CD8-positive, alpha-beta memory T cell (primary cell): Measurements from ENCODE around the gene SDF2. TPM values are rescaled to one million over a fixed set of nuclear protein-coding genes. Genes with fewer than 3 reads are reported as not detected.
A peak's percentile ranks its signal among the peaks of the same experiment; 100 is the strongest.

Source experiments
- CTCF ChIA-PET: fragments of 350-600 bp; sonication (Branson Sonifier 250); formaldehyde crosslinking; loops from one replicate; lab custom pipeline; 2021; ENCODE audit warnings: antibody characterized with exemption; lab: Charles Lee
- POLR2A ChIA-PET: fragments of 350-600 bp; sonication (Branson Sonifier 250); formaldehyde crosslinking; loops from one replicate; lab custom pipeline; 2021; ENCODE audit warnings: antibody characterized with exemption; lab: Charles Lee
- DNase-seq, 5 donors: peaks; one replicate each; pipeline versions ENCODE4 v3.0.0 to v3.0.0-alpha.2; 2020 to 2022; ENCODE audit warnings: mixed read lengths in 1 of 5
- H3K27ac ChIP-seq: one replicate; pipeline ENCODE4 v1.7.0; 2013; ENCODE audit warnings: low read depth, mild to moderate bottlenecking, low read length, moderate library complexity
- H3K27me3 ChIP-seq: 2 replicates; pipeline ENCODE4 v1.7.0; 2013; ENCODE audit warnings: low read length, mild to moderate bottlenecking; ENCODE audit not compliant: insufficient read depth, poor library complexity, severe bottlenecking
- H3K36me3 ChIP-seq: 2 replicates; pipeline ENCODE4 v1.7.0; 2013; ENCODE audit warnings: mild to moderate bottlenecking, low read length, moderate library complexity; ENCODE audit not compliant: insufficient read depth
- H3K4me1 ChIP-seq: 2 replicates; pipeline ENCODE4 v1.7.0; 2013; ENCODE audit warnings: mild to moderate bottlenecking, low read length, moderate library complexity; ENCODE audit not compliant: insufficient read depth
- H3K4me3 ChIP-seq: 2 replicates; pipeline ENCODE4 v1.7.0; 2013; ENCODE audit warnings: mild to moderate bottlenecking, low read length
- H3K9me3 ChIP-seq: 2 replicates; pipeline ENCODE4 v1.7.0; 2013; ENCODE audit warnings: mild to moderate bottlenecking, low read length
- H3K27ac Mint-ChIP-seq, 8 donors: one replicate each; pipeline ENCODE4 v1.8.0; 2020 to 2021; ENCODE audit warnings: mixed read lengths in 8 of 8, mild to moderate bottlenecking in 6 of 8, inconsistent platforms in 3 of 8, moderate library complexity in 3 of 8
- H3K27me3 Mint-ChIP-seq, 2 donors: one replicate each; pipeline ENCODE4 v1.8.0; 2020 to 2021; ENCODE audit warnings: mixed read lengths in 2 of 2, mild to moderate bottlenecking in 1 of 2, moderate library complexity in 1 of 2
- H3K36me3 Mint-ChIP-seq, 3 donors: one replicate each; pipeline ENCODE4 v1.8.0; 2020 to 2021; ENCODE audit warnings: mixed read lengths in 3 of 3, inconsistent platforms in 1 of 3, mild to moderate bottlenecking in 1 of 3
- H3K4me1 Mint-ChIP-seq, 3 donors: one replicate each; pipeline ENCODE4 v1.8.0; 2020 to 2021; ENCODE audit warnings: mixed read lengths in 3 of 3, inconsistent platforms in 1 of 3, mild to moderate bottlenecking in 1 of 3
- H3K4me3 Mint-ChIP-seq, 7 donors: one replicate each; pipeline ENCODE4 v1.8.0; 2020 to 2021; ENCODE audit warnings: mixed read lengths in 7 of 7, mild to moderate bottlenecking in 6 of 7, moderate library complexity in 4 of 7, inconsistent platforms in 2 of 7
- H3K9me3 Mint-ChIP-seq, 5 donors: one replicate each; pipeline ENCODE4 v1.8.0; 2020 to 2022; ENCODE audit warnings: mixed read lengths in 5 of 5, mild to moderate bottlenecking in 3 of 5, moderate library complexity in 2 of 5, inconsistent platforms in 1 of 5
- polyA plus RNA-seq: library from polyadenylated mRNA; unstranded; fragments of 300-500 nt; fragmentation: Illumina TruSeq; gene quantifications from one replicate; pipeline ENCODE4 v1.2.3, GENCODE V29; 2021
- total RNA-seq, 2 experiments: library from RNA; stranded (reverse); gene quantifications; one replicate each; pipeline ENCODE4 v1.2.3, GENCODE V29; 2021

SDF2 gene
- total and polyA plus RNA-seq, 3 experiments from 2014 or later: 51.4 to 94.9 (median 55.1) TPM

DNA sequence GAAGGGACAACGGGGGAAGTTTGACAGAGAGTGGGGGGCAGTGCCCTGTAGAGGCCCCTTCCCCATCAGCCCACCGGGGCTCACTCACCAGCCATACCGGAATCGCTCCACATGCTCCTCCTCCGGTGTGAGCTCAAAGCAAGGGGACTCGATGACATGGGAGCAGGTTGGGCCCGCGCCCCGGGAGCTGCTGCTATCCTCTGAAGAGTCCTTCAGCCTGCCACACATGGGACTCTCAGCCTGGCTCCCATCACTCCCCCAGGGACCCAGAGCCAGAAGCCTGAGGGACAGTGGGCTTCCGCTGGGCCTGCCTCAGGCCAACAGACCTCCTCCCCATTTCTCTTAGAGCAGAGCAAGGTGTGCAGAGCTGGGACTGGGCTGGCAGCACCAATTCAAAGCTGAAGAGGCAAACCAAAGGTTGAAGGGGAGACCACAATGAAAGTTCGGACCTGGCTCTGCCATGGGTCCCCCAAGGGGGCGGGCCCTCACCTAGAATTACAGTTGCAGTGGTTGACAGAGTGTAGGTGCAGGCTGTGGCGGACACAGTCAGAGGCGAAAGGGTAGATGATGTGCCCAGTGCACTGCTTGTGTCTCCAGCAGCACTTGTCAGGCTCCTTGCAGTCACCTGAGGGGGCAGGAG, 42.6 kb upstream of the SDF2 start:
- DNase-seq: no peak
- ChIA-PET CTCF (interaction anchor here (1.0 kb wide), 1 partner anchor 56 kb away, joined by 3 read pairs; no protein-coding TSS in a partner anchor), POLR2A (interaction anchor here (0.5 kb wide), 1 partner anchor 11 kb away, joined by 3 read pairs; no protein-coding TSS in a partner anchor)
- H3K27ac Mint-ChIP-seq: peak overlapping the region in 1 of 8 donors; percentile 90
- peaks cover 3 to 6% (median 4%) of the 10 kb centered on the region in 3 donors for H3K4me1 Mint-ChIP-seq
- H3K27me3 Mint-ChIP-seq: no peaks in the 10 kb centered on the region
- no peak overlapping the region for H3K4me3 ChIP-seq
- no peaks in the 10 kb centered on the region for H3K27me3 ChIP-seq
- peaks cover 38% of the 10 kb centered on the region for H3K36me3 ChIP-seq
- no peaks in the 10 kb centered on the region for H3K9me3 ChIP-seq
- peaks cover 0 to 2% (median 0%) of the 10 kb centered on the region in 5 donors for H3K9me3 Mint-ChIP-seq
- no peak overlapping the region for H3K4me3 Mint-ChIP-seq
- peaks cover 0 to 58% (median 8%) of the 10 kb centered on the region in 3 donors for H3K36me3 Mint-ChIP-seq
- H3K27ac ChIP-seq: no peak overlapping the region
- no peaks in the 10 kb centered on the region for H3K4me1 ChIP-seq

- POLR2A ChIA-PET: no interaction called here
- no peaks in the 10 kb centered on the region for H3K27me3 ChIP-seq
- H3K27ac ChIP-seq: no peak overlapping the region
- H3K9me3 ChIP-seq: no peaks in the 10 kb centered on the region
- H3K4me3 ChIP-seq: no peak overlapping the region
- Mint-ChIP-seq H3K27ac (peak overlapping the region in 4 of 8 donors; percentile 14 to 90 (median 50)), H3K4me3 (no peak overlapping the region), H3K9me3 (peaks cover 0 to 2% (median 0%) of the 10 kb centered on the region in 5 donors), H3K36me3 (peaks cover 0 to 64% (median 8%) of the 10 kb centered on the region in 3 donors), H3K4me1 (peaks cover 3 to 6% (median 4%) of the 10 kb centered on the region in 3 donors), H3K27me3 (no peaks in the 10 kb centered on the region)
- H3K36me3 ChIP-seq: peaks cover 44% of the 10 kb centered on the region
- CTCF ChIA-PET: interaction anchor here (2.4 kb wide), 1 partner anchor 8 kb away, joined by 7 read pairs; the partner anchor contains the start of gene PROCA1
- no peaks in the 10 kb centered on the region for H3K4me1 ChIP-seq
- no peak for DNase-seq
Observed at GRCh38 chr17:28703552-28704218, 42.0 kb upstream of the SDF2 start.

DNA sequence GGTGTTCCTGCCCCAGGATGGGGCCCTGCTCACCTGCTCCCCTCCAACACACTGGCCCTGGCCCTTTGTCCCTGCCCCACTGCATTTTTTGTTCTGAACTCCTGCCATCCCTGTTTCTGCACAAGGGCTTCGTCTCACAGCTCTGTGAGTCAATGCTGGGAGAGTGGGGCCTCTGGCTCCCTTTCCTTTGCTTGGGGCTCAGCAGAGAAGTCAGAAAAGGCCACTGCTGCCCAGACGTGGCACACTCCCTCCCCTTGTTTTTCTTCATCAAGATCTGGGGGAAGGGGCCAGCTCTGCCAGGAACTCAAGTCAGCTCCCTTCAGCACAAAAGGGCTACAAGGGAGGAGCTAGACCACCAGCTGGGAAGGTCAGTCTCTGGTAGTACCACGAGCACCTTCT, 41.0 kb upstream of the SDF2 start:
- Mint-ChIP-seq H3K4me1 (peaks cover 3 to 6% (median 4%) of the 10 kb centered on the region in 3 donors), H3K9me3 (peaks cover 0 to 2% (median 0%) of the 10 kb centered on the region in 5 donors), H3K27me3 (no peaks in the 10 kb centered on the region), H3K27ac (peak overlapping the region in 1 of 8 donors; percentile 17), H3K4me3 (no peak overlapping the region), H3K36me3 (peaks cover 0 to 73% (median 11%) of the 10 kb centered on the region in 3 donors)
- H3K4me1 ChIP-seq: no peaks in the 10 kb centered on the region
- ChIA-PET CTCF (interaction anchor here (1.6 to 2.4 kb wide), 2 partner anchors 9 to 10 kb away, joined by 3 to 7 read pairs; partner anchors contain the start of gene PROCA1), POLR2A (no interaction called here)
- no peak overlapping the region for H3K27ac ChIP-seq
- DNase-seq: no peak
- no peak overlapping the region for H3K4me3 ChIP-seq
- H3K36me3 ChIP-seq: peaks cover 54% of the 10 kb centered on the region
- no peaks in the 10 kb centered on the region for H3K9me3 ChIP-seq
- no peaks in the 10 kb centered on the region for H3K27me3 ChIP-seq

GRCh38 chr17:28702026-28702751, 40.5 kb upstream of the SDF2 start:
- no peak overlapping the region for H3K4me3 ChIP-seq
- ChIA-PET POLR2A (no interaction called here), CTCF (interaction anchor here (1.6 to 2.4 kb wide), 2 partner anchors 9 kb away, joined by 3 to 7 read pairs; partner anchors contain the start of gene PROCA1)
- Mint-ChIP-seq H3K36me3 (peaks cover 0 to 79% (median 14%) of the 10 kb centered on the region in 3 donors), H3K27ac (peak overlapping the region in 5 of 8 donors; percentile 17 to 89 (median 47)), H3K4me3 (no peak overlapping the region), H3K27me3 (no peaks in the 10 kb centered on the region), H3K9me3 (peaks cover 0 to 2% (median 0%) of the 10 kb centered on the region in 5 donors), H3K4me1 (peaks cover 0 to 1% (median 1%) of the 10 kb centered on the region in 3 donors)
- H3K27ac ChIP-seq: no peak overlapping the region
- DNase-seq: no peak
- H3K27me3 ChIP-seq: no peaks in the 10 kb centered on the region
- no peaks in the 10 kb centered on the region for H3K4me1 ChIP-seq
- no peaks in the 10 kb centered on the region for H3K9me3 ChIP-seq
- H3K36me3 ChIP-seq: peaks cover 59% of the 10 kb centered on the region

- Mint-ChIP-seq H3K36me3 (peaks cover 0 to 90% (median 14%) of the 10 kb centered on the region in 3 donors), H3K27ac (peak overlapping the region in 1 of 8 donors; percentile 89), H3K4me3 (no peak overlapping the region), H3K9me3 (peaks cover 0 to 2% (median 0%) of the 10 kb centered on the region in 5 donors), H3K27me3 (no peaks in the 10 kb centered on the region), H3K4me1 (no peaks in the 10 kb centered on the region)
- POLR2A ChIA-PET: interaction anchor here (0.5 kb wide), 1 partner anchor 10 kb away, joined by 4 read pairs; the partner anchor contains the start of gene PROCA1
- no peak for DNase-seq
- Histone ChIP-seq H3K4me1 (no peaks in the 10 kb centered on the region), H3K27me3 (no peaks in the 10 kb centered on the region), H3K27ac (no peak overlapping the region), H3K4me3 (no peak overlapping the region), H3K9me3 (no peaks in the 10 kb centered on the region), H3K36me3 (peaks cover 68% of the 10 kb centered on the region)
- CTCF ChIA-PET: interaction anchor here (0.9 kb wide), 1 partner anchor 26 kb away, joined by 3 read pairs; no protein-coding TSS in a partner anchor
Observed at GRCh38 chr17:28700830-28701492, 39.3 kb upstream of the SDF2 start.

GRCh38 chr17:28700278-28700677, 38.6 kb upstream of the SDF2 start:
- H3K4me3 ChIP-seq: no peak overlapping the region
- Mint-ChIP-seq H3K36me3 (peaks cover 0 to 94% (median 14%) of the 10 kb centered on the region in 3 donors), H3K4me1 (no peaks in the 10 kb centered on the region), H3K27me3 (no peaks in the 10 kb centered on the region), H3K4me3 (no peak overlapping the region), H3K9me3 (peaks cover 0 to 2% (median 0%) of the 10 kb centered on the region in 5 donors), H3K27ac (no peak overlapping the region)
- POLR2A ChIA-PET: no interaction called here
- no peaks in the 10 kb centered on the region for H3K4me1 ChIP-seq
- peaks cover 75% of the 10 kb centered on the region for H3K36me3 ChIP-seq
- no peaks in the 10 kb centered on the region for H3K9me3 ChIP-seq
- no peak overlapping the region for H3K27ac ChIP-seq
- CTCF ChIA-PET: interaction anchor here (0.9 kb wide), 1 partner anchor 27 kb away, joined by 3 read pairs; no protein-coding TSS in a partner anchor
- no peak for DNase-seq
- no peaks in the 10 kb centered on the region for H3K27me3 ChIP-seq

DNA sequence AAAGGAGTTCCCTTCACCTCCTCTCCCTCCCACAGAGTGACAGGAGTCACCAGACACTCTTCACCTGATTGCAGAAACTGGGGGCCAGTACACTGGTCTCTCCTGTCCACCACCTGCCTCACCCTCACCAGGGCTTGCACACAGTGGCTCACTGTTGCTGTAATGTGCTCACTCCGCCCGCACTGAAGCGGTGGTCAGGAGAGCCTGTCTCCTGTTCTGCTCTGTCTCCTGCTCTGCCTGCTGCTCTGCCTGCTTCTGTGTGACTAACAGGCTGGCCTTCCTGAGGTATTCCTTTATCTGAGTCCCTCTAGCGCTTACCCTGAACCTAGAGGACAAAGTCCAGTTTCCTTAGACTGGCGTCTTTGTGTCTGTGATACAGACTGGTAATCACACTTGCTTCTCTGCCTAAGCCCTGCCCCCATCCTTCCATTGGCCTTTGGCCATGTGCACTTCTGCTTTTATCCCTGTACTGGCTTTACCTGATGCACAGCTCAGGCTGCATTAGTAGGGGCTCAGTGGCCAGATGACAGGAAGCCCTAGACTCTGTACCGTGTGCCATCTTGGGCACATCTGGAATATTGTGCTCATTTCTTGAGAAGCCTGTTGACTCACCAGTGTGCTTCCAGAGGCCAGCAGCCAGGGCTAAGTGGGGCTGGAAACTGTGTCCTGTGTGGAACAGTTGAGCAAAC, 36.7 kb upstream of the SDF2 start:
- Histone ChIP-seq H3K27ac (no peak overlapping the region), H3K27me3 (no peaks in the 10 kb centered on the region), H3K4me1 (no peaks in the 10 kb centered on the region), H3K36me3 (peaks cover 92% of the 10 kb centered on the region), H3K9me3 (no peaks in the 10 kb centered on the region), H3K4me3 (no peak overlapping the region)
- peaks cover 0 to 98% (median 15%) of the 10 kb centered on the region in 3 donors for H3K36me3 Mint-ChIP-seq
- no peaks in the 10 kb centered on the region for H3K4me1 Mint-ChIP-seq
- peaks cover 0 to 2% (median 0%) of the 10 kb centered on the region in 5 donors for H3K9me3 Mint-ChIP-seq
- CTCF ChIA-PET: no interaction called here
- H3K4me3 Mint-ChIP-seq: no peak overlapping the region
- H3K27ac Mint-ChIP-seq: peak overlapping the region in 1 of 8 donors; percentile 47
- no peaks in the 10 kb centered on the region for H3K27me3 Mint-ChIP-seq
- no peak for DNase-seq
- POLR2A ChIA-PET: no interaction called here
